Lower leg skin (tissue), 3 donors: ENCODE results near the gene SLC41A2.

Experiments used
- POLR2A ChIP-seq, 2 donors: fragments of 450-650 bp; IDR thresholded peaks; one replicate each; pipeline ENCODE4 v1.6.1; 2016 to 2017; ENCODE audit warnings: antibody characterized with exemption in 2 of 2, mild to moderate bottlenecking in 1 of 2, moderate library complexity in 1 of 2
- TF ChIP-seq, protein P1 (sequence below), 3 donors: fragments of 450-650 bp; IDR thresholded peaks; one replicate each; pipeline ENCODE4 v1.5.1; 2016; ENCODE audit warnings: antibody characterized with exemption in 3 of 3, mild to moderate bottlenecking in 3 of 3, moderate library complexity in 2 of 3

- no peak for TF ChIP-seq POLR2A (IDR thresholded peaks at IDR 0.05)
- TF ChIP-seq, protein P1, sequence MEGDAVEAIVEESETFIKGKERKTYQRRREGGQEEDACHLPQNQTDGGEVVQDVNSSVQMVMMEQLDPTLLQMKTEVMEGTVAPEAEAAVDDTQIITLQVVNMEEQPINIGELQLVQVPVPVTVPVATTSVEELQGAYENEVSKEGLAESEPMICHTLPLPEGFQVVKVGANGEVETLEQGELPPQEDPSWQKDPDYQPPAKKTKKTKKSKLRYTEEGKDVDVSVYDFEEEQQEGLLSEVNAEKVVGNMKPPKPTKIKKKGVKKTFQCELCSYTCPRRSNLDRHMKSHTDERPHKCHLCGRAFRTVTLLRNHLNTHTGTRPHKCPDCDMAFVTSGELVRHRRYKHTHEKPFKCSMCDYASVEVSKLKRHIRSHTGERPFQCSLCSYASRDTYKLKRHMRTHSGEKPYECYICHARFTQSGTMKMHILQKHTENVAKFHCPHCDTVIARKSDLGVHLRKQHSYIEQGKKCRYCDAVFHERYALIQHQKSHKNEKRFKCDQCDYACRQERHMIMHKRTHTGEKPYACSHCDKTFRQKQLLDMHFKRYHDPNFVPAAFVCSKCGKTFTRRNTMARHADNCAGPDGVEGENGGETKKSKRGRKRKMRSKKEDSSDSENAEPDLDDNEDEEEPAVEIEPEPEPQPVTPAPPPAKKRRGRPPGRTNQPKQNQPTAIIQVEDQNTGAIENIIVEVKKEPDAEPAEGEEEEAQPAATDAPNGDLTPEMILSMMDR (IDR thresholded peaks at IDR 0.05): no peak
Observed at GRCh38 chr12:104997541-104997940, 39.5 kb upstream of the SLC41A2 start.
